ENCODE data around the gene TSPEAR. TPM values are rescaled to one million over a fixed set of nuclear protein-coding genes. Genes with fewer than 3 reads are reported as not detected.
"Not testable (repeated sequence)": the region's sequence is repeated elsewhere in the genome, so short reads cannot be mapped to it uniquely, and the experiment has no call there.

Gene TSPEAR
- total RNA-seq, 1 experiment from 2014 or later, result 1.8 TPM

DNA sequence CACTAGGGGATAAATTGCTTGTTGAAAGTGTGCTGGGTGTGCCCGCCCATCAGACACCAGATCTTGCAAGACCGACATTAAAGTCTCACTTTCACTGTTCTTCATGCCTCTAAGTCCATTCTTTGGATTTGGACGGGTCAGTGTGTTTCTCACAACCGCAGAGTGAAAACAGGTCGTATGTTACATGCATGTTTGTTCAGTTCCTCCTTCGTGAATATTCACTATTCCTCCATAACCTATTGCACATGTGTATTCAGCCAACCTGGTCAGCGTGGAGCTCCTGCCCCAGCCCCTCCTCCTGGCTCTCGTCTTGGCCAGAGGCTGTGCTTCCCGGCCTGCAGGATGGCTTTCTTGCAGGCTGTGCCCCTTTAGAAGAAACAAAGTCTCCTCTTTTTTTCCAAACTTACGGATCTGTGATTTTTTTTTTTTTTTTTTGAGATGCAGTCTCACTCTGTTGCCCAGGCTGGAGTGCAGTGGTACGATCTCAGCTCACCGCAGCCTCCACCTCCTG lies 116.9 kb downstream of the TSPEAR start:
- no peaks in the 10 kb centered on the region for H3K27me3 ChIP-seq (ENCODE audit: control insufficient read depth, insufficient read depth, low read length)
- no peak overlapping the region for H3K4me3 ChIP-seq (ENCODE audit: insufficient read depth, low read depth, low read length)
- DNase-seq, result no peak
- H3K36me3 ChIP-seq (replicated peaks; ENCODE audit: control insufficient read depth, insufficient read depth, low read length), result no peaks in the 10 kb centered on the region

DNA sequence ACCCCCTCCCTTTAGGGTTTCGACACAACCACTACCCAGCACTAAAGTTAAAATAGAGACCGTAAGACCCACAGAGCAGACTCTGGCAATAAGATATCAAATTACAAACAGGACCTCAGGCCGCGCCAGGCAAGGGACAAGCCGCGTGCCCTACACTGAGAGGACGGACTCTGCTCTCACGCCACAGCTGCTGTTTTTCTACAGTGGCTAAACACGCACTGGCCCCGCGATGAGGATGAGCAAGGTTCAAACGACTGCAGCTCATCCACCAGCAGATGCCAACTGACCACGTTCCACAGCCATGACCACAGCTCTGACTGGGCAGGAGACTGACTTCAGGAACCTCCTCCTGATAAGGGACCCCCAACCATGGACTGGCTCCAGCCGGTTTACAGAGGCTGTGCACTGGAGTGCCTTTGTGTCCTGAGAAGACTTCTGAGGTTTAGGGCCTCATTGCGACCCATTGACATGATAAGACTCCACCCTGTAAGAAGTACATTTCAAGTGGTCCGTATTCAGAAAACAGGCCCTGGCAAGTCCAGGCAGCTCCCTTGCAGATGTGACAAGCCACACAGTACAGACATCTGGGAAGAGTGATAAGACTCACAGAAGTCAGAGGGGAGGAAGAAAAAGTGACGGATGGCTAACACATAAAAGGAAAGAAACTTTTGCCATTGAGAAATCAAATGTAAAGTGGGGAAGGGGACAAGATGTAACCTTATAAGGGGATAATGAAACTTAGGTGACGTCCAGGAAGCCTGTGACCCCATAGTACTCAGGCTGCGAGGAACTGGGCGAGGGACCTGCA lies 117.6 kb downstream of the TSPEAR start:
- DNase-seq, result no peak
- H3K4me3 ChIP-seq (ENCODE audit: insufficient read depth, low read depth, low read length), result no peak overlapping the region
- no peaks in the 10 kb centered on the region for H3K36me3 ChIP-seq (replicated peaks; ENCODE audit: control insufficient read depth, insufficient read depth, low read length)
- H3K27me3 ChIP-seq (ENCODE audit: control insufficient read depth, insufficient read depth, low read length), result no peaks in the 10 kb centered on the region

DNA sequence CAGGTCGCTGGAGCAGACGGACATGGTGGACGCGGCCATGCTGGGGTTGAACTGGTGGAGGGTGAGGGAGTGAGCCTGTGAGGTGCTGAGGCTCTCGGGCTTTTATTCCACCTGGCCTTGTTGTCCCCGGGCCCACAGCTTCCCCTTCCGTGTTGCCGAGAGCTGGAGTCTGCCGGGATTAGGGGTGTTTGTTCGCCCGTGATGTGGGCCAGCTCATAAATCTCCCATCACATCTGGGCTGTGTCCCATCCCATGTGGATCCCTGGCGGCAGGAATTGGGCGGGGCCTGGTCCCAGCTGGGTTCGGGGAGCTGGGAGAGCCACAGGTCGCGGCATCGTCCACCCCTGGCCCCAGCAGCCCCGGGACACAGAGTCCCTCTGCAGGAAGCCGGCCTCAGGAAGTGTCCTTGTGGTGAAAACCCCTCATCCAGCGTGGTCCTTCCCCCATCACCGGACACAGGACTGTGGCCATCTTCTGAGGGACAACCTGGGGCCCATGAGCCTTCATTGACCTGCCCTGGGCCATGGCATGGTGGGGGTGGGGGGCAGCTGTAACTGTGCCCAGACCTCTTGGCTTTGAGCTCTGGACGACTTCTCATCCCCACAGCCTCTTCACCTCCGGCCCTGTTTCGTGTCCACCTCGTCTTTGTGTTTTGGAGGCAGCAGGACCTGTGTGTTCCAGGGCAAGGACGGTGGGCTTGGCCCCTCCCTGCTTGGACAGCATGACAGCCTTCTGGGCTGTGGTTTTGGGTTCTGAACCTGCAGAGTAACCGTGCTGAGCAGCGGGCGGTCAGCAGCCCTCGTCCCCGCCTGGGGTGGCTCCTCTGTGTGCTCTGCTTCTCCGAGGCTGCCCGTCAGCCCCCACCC lies 118.7 kb downstream of the TSPEAR start, which contains the start of gene KRTAP10-6:
TSS of gene KRTAP10-6 (minus strand) at position 60 of the 866 bp plus-strand sequence. CDS start at position 39, 21 bp downstream.
- no peaks in the 10 kb centered on the region for H3K27me3 ChIP-seq (ENCODE audit: control insufficient read depth, insufficient read depth, low read length)
- peak; percentile 57 for DNase-seq
- H3K4me3 ChIP-seq (ENCODE audit: insufficient read depth, low read depth, low read length), result no peak within 1 kb of the TSS
- H3K36me3 ChIP-seq (replicated peaks; ENCODE audit: control insufficient read depth, insufficient read depth, low read length), result no peaks in the 10 kb centered on the region

DNA sequence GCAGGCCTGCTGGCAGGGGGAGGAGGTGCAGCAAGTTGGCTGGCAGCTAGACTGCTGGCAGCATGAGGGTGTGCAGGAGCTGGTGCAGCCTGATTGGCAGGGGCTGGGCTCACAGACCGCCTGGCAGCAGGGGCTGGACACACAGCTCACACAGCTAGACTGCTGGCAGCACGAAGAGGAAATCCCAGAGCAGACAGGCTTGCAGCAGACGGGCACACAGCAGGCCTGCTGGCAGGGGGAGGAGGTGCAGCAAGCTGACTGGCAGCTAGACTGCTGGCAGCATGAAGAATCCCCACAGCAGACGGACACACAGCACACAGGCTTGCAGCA lies 119.6 kb downstream of the TSPEAR start:
- H3K27me3 ChIP-seq (ENCODE audit: control insufficient read depth, insufficient read depth, low read length); H3K36me3 ChIP-seq (replicated peaks; ENCODE audit: control insufficient read depth, insufficient read depth, low read length); H3K4me3 ChIP-seq (ENCODE audit: insufficient read depth, low read depth, low read length); DNase-seq: not testable (repeated sequence)

DNA sequence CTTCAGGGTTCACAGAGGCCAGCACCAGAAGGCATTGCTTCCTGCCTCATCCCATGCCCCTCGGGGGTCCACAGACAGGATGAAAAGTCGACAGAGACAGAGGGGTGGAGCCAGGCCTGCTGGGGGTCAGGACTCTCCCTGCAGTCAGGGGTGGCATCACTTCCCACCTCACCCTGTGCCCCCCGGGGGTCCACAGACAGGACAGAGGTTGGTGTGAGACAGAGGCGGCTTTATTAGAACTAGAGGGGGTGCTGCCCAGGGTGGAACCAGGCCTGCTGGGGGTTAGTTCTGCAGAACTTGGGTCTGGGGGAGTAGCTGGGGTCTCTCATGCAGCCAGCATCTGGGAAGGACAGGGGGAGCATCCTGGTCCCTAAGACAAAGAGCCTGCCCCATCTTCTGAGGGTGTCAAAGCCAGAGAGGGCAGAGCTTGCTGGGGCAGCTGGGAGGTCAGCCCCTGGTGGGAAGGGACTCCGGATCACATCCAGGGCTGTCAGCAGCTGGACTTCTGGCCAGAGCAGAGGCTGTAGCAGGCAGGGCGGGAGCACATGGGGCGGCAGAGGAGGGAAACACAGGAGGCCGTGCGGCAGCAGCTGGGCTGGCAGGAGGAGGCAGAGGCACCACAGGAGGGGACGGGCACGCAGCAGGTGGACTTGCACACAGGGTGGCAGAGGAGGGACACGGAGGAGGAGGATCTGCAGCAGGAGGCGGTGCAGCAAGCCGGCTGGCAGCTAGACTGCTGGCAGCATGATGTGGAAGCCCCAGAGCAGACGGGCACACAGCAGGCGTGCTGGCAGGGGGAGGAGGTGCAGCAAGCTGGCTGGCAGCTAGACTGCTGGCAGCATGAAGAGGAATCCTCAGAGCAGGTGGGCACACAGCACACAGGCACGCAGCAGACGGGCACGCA lies 120.2 kb downstream of the TSPEAR start:
- not testable (repeated sequence) for H3K27me3 ChIP-seq (ENCODE audit: control insufficient read depth, insufficient read depth, low read length); H3K36me3 ChIP-seq (replicated peaks; ENCODE audit: control insufficient read depth, insufficient read depth, low read length); DNase-seq; H3K4me3 ChIP-seq (ENCODE audit: insufficient read depth, low read depth, low read length)

DNA sequence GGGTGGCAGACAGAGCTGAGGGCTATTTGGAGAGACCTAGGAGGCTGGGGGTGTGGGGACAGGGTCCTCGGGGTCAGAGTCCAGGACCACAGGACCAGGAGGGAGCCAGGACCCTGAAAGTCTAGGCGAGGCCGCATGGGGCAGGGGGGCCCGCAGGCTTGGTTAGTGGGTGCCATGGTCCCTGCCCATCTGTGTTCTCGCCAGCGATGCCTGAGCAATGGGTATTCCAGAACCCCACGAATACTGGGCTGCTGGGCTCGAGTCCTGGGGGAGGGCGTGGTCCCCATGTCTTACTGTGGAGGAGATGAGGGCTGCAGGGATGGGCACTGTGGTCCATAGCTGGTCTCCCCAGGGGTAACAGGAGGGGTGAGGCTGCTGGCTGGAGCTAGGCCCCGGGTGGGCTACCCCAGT lies 121.1 kb downstream of the TSPEAR start:
- no peak overlapping the region for H3K4me3 ChIP-seq (ENCODE audit: insufficient read depth, low read depth, low read length)
- no peaks in the 10 kb centered on the region for H3K27me3 ChIP-seq (ENCODE audit: control insufficient read depth, insufficient read depth, low read length)
- DNase-seq, result no peak
- no peaks in the 10 kb centered on the region for H3K36me3 ChIP-seq (replicated peaks; ENCODE audit: control insufficient read depth, insufficient read depth, low read length)

DNA sequence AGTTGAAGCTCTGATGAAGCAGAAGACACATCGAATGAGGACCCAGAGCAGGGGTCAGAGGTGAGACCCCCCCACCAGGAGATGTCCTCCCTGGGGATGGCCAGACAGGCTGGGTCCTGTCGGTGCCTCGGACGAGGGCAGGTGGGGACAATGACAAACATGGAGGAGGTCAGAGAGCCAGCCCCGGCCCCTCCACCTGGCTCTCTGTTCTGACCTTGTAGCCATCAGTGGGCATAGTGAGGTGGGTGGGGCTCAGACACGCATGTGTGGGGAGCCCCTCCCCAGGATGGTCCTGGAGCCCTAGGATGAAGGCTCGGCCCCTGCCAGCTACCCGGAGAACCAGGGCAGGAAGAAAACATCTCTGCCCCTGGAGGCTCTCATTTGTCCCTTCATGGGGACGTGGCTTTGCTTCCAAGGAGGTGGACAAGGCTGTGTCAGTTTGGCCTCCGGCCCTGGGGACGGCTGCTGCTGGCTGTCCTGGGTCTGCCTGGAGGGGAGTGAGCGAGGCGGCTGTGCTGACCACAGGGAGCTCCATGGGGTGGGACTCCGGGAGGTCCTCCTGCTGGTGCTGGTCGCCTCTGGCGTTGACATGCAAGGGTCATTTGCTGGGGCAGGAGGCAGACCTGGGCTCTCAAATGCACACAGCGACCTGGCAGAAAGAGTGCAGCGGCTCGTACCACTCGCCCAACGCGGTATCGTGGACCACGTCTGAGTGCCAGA lies 121.6 kb downstream of the TSPEAR start:
- no peaks in the 10 kb centered on the region for H3K27me3 ChIP-seq (ENCODE audit: control insufficient read depth, insufficient read depth, low read length)
- no peak overlapping the region for H3K4me3 ChIP-seq (ENCODE audit: insufficient read depth, low read depth, low read length)
- no peaks in the 10 kb centered on the region for H3K36me3 ChIP-seq (replicated peaks; ENCODE audit: control insufficient read depth, insufficient read depth, low read length)
- no peak for DNase-seq

DNA sequence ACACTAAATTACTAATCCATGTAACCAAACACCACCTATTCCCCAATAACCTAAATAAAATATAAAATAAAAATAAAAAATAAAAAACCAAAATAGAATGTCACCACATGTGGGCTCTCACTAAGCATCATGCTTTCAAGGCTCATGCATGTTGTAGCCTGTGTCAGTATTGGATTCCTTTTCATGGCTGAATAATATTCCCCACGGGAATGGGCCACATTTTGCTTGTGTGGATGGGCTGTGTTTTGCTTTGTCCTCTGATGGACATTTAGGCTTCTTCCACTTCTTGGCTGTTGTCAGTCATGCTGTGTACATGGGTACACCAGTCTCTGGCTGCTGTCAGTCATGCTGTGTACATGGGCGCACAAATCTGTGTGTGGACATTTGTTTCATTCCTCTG lies 122.3 kb downstream of the TSPEAR start:
- H3K27me3 ChIP-seq (ENCODE audit: control insufficient read depth, insufficient read depth, low read length), result no peaks in the 10 kb centered on the region
- H3K36me3 ChIP-seq (replicated peaks; ENCODE audit: control insufficient read depth, insufficient read depth, low read length), result no peaks in the 10 kb centered on the region
- no peak for DNase-seq
- no peak overlapping the region for H3K4me3 ChIP-seq (ENCODE audit: insufficient read depth, low read depth, low read length)

DNA sequence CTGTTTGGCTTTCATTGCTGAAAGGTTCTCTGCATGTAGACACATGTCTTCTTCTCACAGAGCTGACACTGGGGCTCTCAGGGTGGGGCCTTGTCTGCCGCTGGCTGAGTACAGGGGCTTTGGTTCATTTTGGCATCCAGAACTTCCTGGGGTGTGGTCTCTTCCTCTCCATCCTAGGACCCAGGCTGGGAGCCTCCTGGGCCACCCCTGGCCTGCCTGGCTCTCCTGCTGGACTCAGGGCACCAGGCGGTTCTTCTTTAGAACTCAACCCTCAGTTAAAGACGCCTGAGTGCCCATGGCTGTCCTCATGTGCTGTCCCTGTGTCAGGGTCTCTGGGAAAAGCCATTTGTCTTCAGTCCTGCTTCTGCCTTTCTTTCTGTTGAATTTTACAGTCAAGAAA lies 125.5 kb downstream of the TSPEAR start:
- Histone ChIP-seq H3K4me3 (ENCODE audit: insufficient read depth, low read depth, low read length) (no peak overlapping the region), H3K27me3 (ENCODE audit: control insufficient read depth, insufficient read depth, low read length) (no peaks in the 10 kb centered on the region), H3K36me3 (replicated peaks; ENCODE audit: control insufficient read depth, insufficient read depth, low read length) (no peaks in the 10 kb centered on the region)
- no peak for DNase-seq

DNA sequence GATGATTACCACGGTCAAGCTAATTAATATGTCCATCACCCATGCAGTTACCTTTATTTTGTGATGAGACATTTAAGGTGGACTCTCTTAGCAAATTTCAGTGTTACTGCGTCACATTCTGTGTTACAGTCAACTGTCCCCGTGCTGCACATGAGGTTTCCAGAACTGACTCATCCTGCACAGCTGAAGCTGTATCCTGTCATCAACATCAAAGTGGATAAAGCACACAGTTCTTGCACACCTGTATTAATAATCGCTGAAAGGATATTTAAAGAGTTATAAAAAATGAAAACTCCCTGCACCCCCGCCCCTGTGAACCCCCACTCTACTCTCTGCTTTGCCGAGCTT lies 127.6 kb downstream of the TSPEAR start:
- no peak for DNase-seq
- no peaks in the 10 kb centered on the region for H3K36me3 ChIP-seq (replicated peaks; ENCODE audit: control insufficient read depth, insufficient read depth, low read length)
- no peaks in the 10 kb centered on the region for H3K27me3 ChIP-seq (ENCODE audit: control insufficient read depth, insufficient read depth, low read length)
- H3K4me3 ChIP-seq (ENCODE audit: insufficient read depth, low read depth, low read length), result no peak overlapping the region

DNA sequence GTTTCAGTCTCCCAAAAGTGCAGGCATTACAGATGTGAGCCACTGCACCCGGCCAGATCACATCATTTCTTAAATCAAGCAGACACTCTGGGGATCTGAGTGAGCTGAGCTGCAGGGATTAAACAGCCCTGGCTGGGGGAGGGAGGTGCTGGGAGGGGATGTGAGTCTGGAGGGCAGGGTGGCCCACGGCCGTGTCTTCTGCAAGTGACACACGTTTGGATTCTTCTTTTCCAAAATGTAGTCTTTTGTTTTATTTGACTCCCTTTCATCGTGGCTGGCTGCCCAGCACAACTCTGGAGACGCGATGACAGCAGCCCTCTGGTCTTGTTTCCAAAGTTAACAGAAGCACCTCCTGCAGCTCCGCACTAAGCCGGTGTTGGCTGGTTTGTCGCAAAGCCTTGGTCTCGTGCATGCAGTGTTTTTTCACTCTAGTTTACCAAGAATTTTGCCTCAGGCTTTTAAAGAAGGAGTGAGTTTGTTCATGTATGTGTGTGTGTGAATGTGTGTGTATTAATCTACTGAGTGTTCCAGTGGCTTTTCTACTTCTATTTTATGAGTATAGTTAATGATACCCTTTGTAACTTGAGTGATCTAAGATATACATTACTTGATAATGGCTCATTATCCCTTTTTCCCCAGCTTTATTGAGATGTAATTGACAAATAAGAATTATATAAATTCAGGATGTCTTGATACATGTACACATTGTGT lies 128.1 kb downstream of the TSPEAR start:
- no peak overlapping the region for H3K4me3 ChIP-seq (ENCODE audit: insufficient read depth, low read depth, low read length)
- no peak for DNase-seq
- H3K27me3 ChIP-seq (ENCODE audit: control insufficient read depth, insufficient read depth, low read length), result no peaks in the 10 kb centered on the region
- H3K36me3 ChIP-seq (replicated peaks; ENCODE audit: control insufficient read depth, insufficient read depth, low read length), result no peaks in the 10 kb centered on the region

DNA sequence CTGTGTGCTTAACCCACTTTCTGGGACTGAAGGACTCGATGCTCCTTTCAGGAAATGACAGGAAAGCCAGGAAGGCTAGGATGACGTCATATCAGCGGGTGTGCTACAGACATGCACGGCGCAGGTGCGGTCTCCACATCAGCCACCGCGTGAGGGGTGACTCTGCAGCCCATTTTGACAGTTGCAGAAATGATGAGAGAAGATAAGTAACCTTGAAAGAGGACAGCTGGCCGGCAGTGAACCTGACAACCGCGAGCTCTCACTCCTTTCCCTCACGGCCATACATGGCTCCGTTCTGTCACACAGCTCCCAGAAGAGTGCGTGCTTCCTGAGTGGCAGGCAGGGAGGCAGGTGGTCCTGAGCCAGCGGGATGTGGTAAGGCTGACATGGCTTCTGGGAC lies 129.3 kb downstream of the TSPEAR start:
- Histone ChIP-seq H3K36me3 (replicated peaks; ENCODE audit: control insufficient read depth, insufficient read depth, low read length) (no peaks in the 10 kb centered on the region), H3K27me3 (ENCODE audit: control insufficient read depth, insufficient read depth, low read length) (no peaks in the 10 kb centered on the region), H3K4me3 (ENCODE audit: insufficient read depth, low read depth, low read length) (no peak overlapping the region)
- no peak for DNase-seq

DNA sequence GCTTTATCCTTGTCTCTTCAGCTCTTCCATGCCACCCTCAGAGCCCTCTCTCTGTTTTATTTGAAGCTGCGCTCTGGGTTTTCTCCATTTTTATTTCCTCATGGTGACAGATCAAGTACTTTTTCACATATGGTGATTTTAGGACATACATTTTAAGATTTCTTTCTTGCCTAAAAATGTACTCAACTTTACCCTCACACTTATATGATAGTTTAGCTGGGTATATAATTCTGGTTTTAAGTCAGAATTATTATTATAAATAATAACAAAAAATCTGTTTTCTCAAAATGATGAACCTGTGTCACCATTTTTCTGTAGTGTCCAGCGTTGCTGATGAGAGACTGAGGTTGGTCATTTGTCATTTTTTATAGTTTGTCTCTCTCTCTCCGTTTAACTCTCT lies 130.2 kb downstream of the TSPEAR start:
- no peaks in the 10 kb centered on the region for H3K27me3 ChIP-seq (ENCODE audit: control insufficient read depth, insufficient read depth, low read length)
- no peaks in the 10 kb centered on the region for H3K36me3 ChIP-seq (replicated peaks; ENCODE audit: control insufficient read depth, insufficient read depth, low read length)
- H3K4me3 ChIP-seq (ENCODE audit: insufficient read depth, low read depth, low read length), result no peak overlapping the region
- no peak for DNase-seq
